Measurements from ENCODE around the gene SMARCAL1. TPM values are rescaled to one million over a fixed set of nuclear protein-coding genes. Genes with fewer than 3 reads are reported as not detected.

The SMARCAL1 gene
- polyA plus RNA-seq, 1 of the 3 experiments (the other 2 are of a cell fraction): 27.0 TPM

GRCh38 chr2:216465579-216466195, 53.4 kb downstream of the SMARCAL1 start (continued):
- TF ChIP-seq REST (IDR thresholded peaks at IDR 0.05; ENCODE audit: low read depth, low read length): no peak
- no peak for TF ChIP-seq RXRA (IDR thresholded peaks at IDR 0.05; ENCODE audit: borderline replicate concordance, low read depth)
- no peak for TF ChIP-seq ELF1 (IDR thresholded peaks at IDR 0.05)
- no peak for TF ChIP-seq RFX5 (IDR thresholded peaks at IDR 0.05; ENCODE audit: low read length)
- no peak for TF ChIP-seq YY1 (IDR thresholded peaks at IDR 0.05; ENCODE audit: low read depth)
- 0 out of 2 replicates have a peak, but pooled peaks have one; percentile 25 for TF ChIP-seq MXI1 (IDR thresholded peaks at IDR 0.05; ENCODE audit: low read depth, low read length)
- TF ChIP-seq USF2 (IDR thresholded peaks at IDR 0.05; ENCODE audit: borderline replicate concordance, low read depth, low read length): no peak
- TF ChIP-seq SIN3A (IDR thresholded peaks at IDR 0.05; ENCODE audit: borderline replicate concordance, low read depth, low read length): no peak
- peak; percentile 56 for TF ChIP-seq RCOR1 (IDR thresholded peaks at IDR 0.05; ENCODE audit: low read length)
- peak; percentile 15; the same call in 1 of the 2 replicates for TF ChIP-seq POLR2AphosphoS5 (IDR thresholded peaks at IDR 0.05; ENCODE audit: low read depth, low read length)
- no peak for TF ChIP-seq CTCF (IDR thresholded peaks at IDR 0.05)
- TF ChIP-seq RAD21 (IDR thresholded peaks at IDR 0.05; ENCODE audit: low read length): no peak; the same call in 1 of the 2 replicates
- TF ChIP-seq JUND (IDR thresholded peaks at IDR 0.05): no peak
- peak; percentile 41 for TF ChIP-seq CHD2 (IDR thresholded peaks at IDR 0.05; ENCODE audit: low read length, partially characterized antibody)
- no peak for TF ChIP-seq GABPA (IDR thresholded peaks at IDR 0.05; ENCODE audit: low read depth)
- no peak for TF ChIP-seq USF1 (IDR thresholded peaks at IDR 0.05; ENCODE audit: borderline replicate concordance, low read depth)
- TF ChIP-seq NFIC (IDR thresholded peaks at IDR 0.05; ENCODE audit: borderline replicate concordance): no peak

Data from SK-N-SH (cell line).